ENCODE measurements around the gene LIPH. TPM values are rescaled to one million over a fixed set of nuclear protein-coding genes. Genes with fewer than 3 reads are reported as not detected.
A peak's percentile ranks its signal among the peaks of the same experiment; 100 is the strongest.
"Not testable (repeated sequence)": the region's sequence is repeated elsewhere in the genome, so short reads cannot be mapped to it uniquely, and the experiment has no call there.

Gene LIPH
- total RNA-seq, 2 experiments from 2014 or later = not detected

- intact Hi-C loops (cut with micrococcal nuclease) = no loop called here
- no peak overlapping the region for H3K4me3 Mint-ChIP-seq
- CTCF ChIA-PET = interaction anchor here (1.9 kb wide), 1 partner anchor 13 kb away, joined by 8 read pairs; no protein-coding TSS in a partner anchor
- H3K4me1 Mint-ChIP-seq (ENCODE audit: low read depth) = peaks cover 2% of the 10 kb centered on the region
- DNase-seq = no peak
- H3K9me3 Mint-ChIP-seq = peaks cover 13% of the 10 kb centered on the region
- H3K27ac Mint-ChIP-seq = no peak overlapping the region
- no peaks in the 10 kb centered on the region for H3K27me3 Mint-ChIP-seq (ENCODE audit: low read depth)
- H3K36me3 Mint-ChIP-seq (ENCODE audit: low read depth) = no peaks in the 10 kb centered on the region
These were observed 19.8 kb upstream of the LIPH start for GRCh38 chr3:185572183-185572582.

DNA sequence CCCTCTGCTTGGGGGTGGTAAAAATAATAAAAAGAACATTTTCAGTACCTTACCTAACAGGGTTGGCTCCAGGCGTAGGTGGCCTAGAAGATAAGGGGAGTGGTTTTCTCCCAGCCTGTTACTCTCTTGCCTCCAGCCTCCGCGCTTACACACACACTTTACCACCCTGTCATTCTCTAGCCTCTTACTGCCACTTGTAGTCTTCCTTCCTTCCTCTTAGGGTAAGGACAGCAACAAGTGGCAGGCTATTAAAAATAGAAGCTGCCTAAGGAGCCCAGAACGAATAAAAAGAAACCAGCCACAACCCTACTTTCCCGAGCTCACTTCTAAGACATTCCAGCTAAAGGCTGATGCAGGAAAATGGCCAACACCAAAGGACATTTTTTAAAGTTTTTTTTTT, 9.6 kb upstream of the LIPH start:
- H3K27ac Mint-ChIP-seq = no peak overlapping the region
- H3K4me3 Mint-ChIP-seq = no peak overlapping the region

GRCh38 chr3:185561374-185561943, 9.1 kb upstream of the LIPH start:
- intact Hi-C loops (cut with micrococcal nuclease) = no loop called here
- Mint-ChIP-seq H3K9me3 (no peaks in the 10 kb centered on the region), H3K4me3 (no peak overlapping the region)

More for the DNA sequence above, 9.6 kb upstream of the LIPH start:
- intact Hi-C loops (cut with micrococcal nuclease) = no loop called here
- CTCF ChIA-PET = interaction anchor here (0.7 to 1.3 kb wide), 3 partner anchors 10 to 174 kb away, joined by 3 read pairs; no protein-coding TSS in a partner anchor
- no peak for DNase-seq
- Mint-ChIP-seq H3K9me3 (no peaks in the 10 kb centered on the region), H3K4me1 (ENCODE audit: low read depth) (peaks cover 13% of the 10 kb centered on the region), H3K27me3 (ENCODE audit: low read depth) (peaks cover 2% of the 10 kb centered on the region), H3K36me3 (ENCODE audit: low read depth) (no peaks in the 10 kb centered on the region)

DNA sequence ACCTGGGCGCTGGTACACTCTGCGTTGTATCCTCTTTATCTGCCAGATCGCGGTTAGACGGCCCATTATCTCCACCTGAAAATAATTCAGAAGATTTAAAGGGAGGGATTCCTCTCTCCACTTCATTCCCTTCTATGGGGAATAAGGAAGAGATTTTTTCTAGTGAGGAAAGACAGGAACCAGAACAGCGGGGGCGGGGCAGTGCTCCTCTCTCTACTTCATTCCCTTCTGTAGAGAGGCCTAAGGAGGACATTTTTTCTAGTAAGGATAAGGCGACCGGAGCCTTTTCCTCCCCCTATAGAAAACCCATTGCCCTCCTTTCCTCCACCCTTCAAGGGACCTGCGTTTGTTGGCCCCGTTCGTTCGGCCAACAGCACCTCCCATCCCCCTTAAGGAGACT, 8.3 kb upstream of the LIPH start:
- Mint-ChIP-seq H3K36me3 (ENCODE audit: low read depth) (no peaks in the 10 kb centered on the region), H3K4me3 (no peak overlapping the region), H3K4me1 (ENCODE audit: low read depth) (peaks cover 13% of the 10 kb centered on the region), H3K27me3 (ENCODE audit: low read depth) (peaks cover 2% of the 10 kb centered on the region), H3K9me3 (no peaks in the 10 kb centered on the region), H3K27ac (no peak overlapping the region)
- intact Hi-C loops (cut with micrococcal nuclease) = no loop called here
- CTCF ChIA-PET = interaction anchor here (0.6 to 2.4 kb wide), 4 partner anchors 26 to 77 kb away, joined by 3 to 10 read pairs (median 6); partner anchors contain the start of gene SENP2
- DNase-seq = no peak

More at GRCh38 chr3:185561374-185561943, 9.1 kb upstream of the LIPH start:
- Mint-ChIP-seq H3K27me3 (ENCODE audit: low read depth) (peaks cover 2% of the 10 kb centered on the region), H3K36me3 (ENCODE audit: low read depth) (no peaks in the 10 kb centered on the region), H3K27ac (peak overlapping the region; percentile 56), H3K4me1 (ENCODE audit: low read depth) (peaks cover 13% of the 10 kb centered on the region)
- CTCF ChIA-PET = interaction anchor here (0.7 to 1.3 kb wide), 3 partner anchors 10 to 174 kb away, joined by 3 read pairs; no protein-coding TSS in a partner anchor
- DNase-seq = peak; percentile 23

GRCh38 chr3:185559706-185560090, 7.3 kb upstream of the LIPH start:
- intact Hi-C loops (cut with micrococcal nuclease) = loop anchor here (1.0 kb wide), 3 partner anchors 61 to 205 kb away; no protein-coding TSS in a partner anchor
- DNase-seq = no peak
- peaks cover 2% of the 10 kb centered on the region for H3K27me3 Mint-ChIP-seq (ENCODE audit: low read depth)
- no peak overlapping the region for H3K4me3 Mint-ChIP-seq
- no peaks in the 10 kb centered on the region for H3K36me3 Mint-ChIP-seq (ENCODE audit: low read depth)
- no peak overlapping the region for H3K27ac Mint-ChIP-seq
- peaks cover 13% of the 10 kb centered on the region for H3K4me1 Mint-ChIP-seq (ENCODE audit: low read depth)
- H3K9me3 Mint-ChIP-seq = no peaks in the 10 kb centered on the region
- CTCF ChIA-PET = interaction anchor here (0.5 to 2.5 kb wide), 17 partner anchors 13 to 206 kb away, joined by 3 to 12 read pairs (median 4); partner anchors contain the start of gene SENP2

- H3K27me3 Mint-ChIP-seq (ENCODE audit: low read depth) = peaks cover 2% of the 10 kb centered on the region
- H3K4me3 Mint-ChIP-seq = no peak overlapping the region
- H3K9me3 Mint-ChIP-seq = no peaks in the 10 kb centered on the region
- no peak overlapping the region for H3K27ac Mint-ChIP-seq
- CTCF ChIA-PET = interaction anchor here (0.6 to 2.5 kb wide), 15 partner anchors 14 to 195 kb away, joined by 3 to 12 read pairs (median 4); partner anchors contain the start of gene SENP2
- intact Hi-C loops (cut with micrococcal nuclease) = no loop called here
- no peak for DNase-seq
- H3K4me1 Mint-ChIP-seq (ENCODE audit: low read depth) = peaks cover 13% of the 10 kb centered on the region
- no peaks in the 10 kb centered on the region for H3K36me3 Mint-ChIP-seq (ENCODE audit: low read depth)
These were observed 6.0 kb upstream of the LIPH start for GRCh38 chr3:185558395-185558794.

- H3K4me1 Mint-ChIP-seq (ENCODE audit: low read depth) = peaks cover 17% of the 10 kb centered on the region
- H3K4me3 Mint-ChIP-seq; H3K27ac Mint-ChIP-seq; H3K27me3 Mint-ChIP-seq (ENCODE audit: low read depth); H3K36me3 Mint-ChIP-seq (ENCODE audit: low read depth); H3K9me3 Mint-ChIP-seq; intact Hi-C loops (cut with micrococcal nuclease); DNase-seq: not testable (repeated sequence)
- CTCF ChIA-PET = interaction anchor here (0.7 to 2.0 kb wide), 2 partner anchors 18 to 64 kb away, joined by 4 to 5 read pairs; no protein-coding TSS in a partner anchor
These were observed 4.3 kb upstream of the LIPH start for GRCh38 chr3:185556640-185557039.

DNA sequence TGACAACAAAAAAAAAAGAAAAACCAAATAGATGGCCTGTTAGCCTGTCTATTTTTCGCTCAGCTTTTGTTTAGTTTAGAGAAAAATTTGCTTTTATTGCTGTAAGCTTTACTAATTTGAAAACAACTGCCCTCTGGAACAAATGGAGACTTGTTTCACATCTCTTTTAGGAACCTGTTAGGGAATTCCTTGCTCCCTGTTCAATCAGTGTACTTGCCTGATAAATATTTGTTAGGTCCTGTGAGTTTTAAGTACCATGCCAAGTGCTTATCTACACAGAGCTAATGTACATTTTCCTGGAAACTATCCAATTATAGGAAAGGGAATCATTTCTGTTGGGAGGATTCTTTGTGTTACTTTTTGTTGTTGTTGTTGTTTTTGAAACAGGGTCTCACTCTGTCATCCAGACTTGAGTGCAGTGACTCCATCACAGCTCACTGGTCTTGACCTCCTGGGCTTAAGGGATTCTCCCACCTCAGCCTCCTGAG, 3.5 kb upstream of the LIPH start:
- CTCF ChIA-PET = interaction anchor here (0.6 to 2.0 kb wide), 3 partner anchors 19 to 201 kb away, joined by 3 to 5 read pairs (median 3); no protein-coding TSS in a partner anchor
- H3K4me1 Mint-ChIP-seq (ENCODE audit: low read depth) = peaks cover 14% of the 10 kb centered on the region
- DNase-seq = no peak
- intact Hi-C loops (cut with micrococcal nuclease) = no loop called here
- no peaks in the 10 kb centered on the region for H3K36me3 Mint-ChIP-seq (ENCODE audit: low read depth)
- no peak overlapping the region for H3K27ac Mint-ChIP-seq
- H3K9me3 Mint-ChIP-seq = no peaks in the 10 kb centered on the region
- H3K27me3 Mint-ChIP-seq (ENCODE audit: low read depth) = no peaks in the 10 kb centered on the region
- no peak overlapping the region for H3K4me3 Mint-ChIP-seq

DNA sequence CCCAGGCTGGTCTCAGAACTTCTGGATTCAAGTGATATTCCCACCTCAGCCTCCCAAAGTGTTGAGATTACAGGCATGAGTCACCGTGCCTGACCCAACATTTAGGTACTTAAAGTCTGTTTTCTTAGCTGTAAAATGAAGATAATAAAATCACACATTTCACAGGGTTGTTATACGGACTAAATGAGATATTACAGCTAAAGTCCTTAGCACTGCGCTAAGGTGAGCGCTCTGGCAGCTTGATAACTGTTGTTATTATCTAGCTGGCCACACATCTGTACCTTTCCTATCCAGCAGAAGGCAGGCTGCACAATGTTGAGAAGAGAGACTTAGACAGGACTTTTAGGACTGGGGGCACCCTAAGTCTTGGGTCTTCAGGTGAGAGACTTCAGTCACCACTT, 2.7 kb upstream of the LIPH start:
- intact Hi-C loops (cut with micrococcal nuclease) = no loop called here
- no peak for DNase-seq
- Mint-ChIP-seq H3K4me1 (ENCODE audit: low read depth) (peaks cover 14% of the 10 kb centered on the region), H3K9me3 (no peaks in the 10 kb centered on the region), H3K27me3 (ENCODE audit: low read depth) (no peaks in the 10 kb centered on the region), H3K4me3 (no peak overlapping the region), H3K36me3 (ENCODE audit: low read depth) (no peaks in the 10 kb centered on the region), H3K27ac (no peak overlapping the region)
- CTCF ChIA-PET = interaction anchor here (0.7 to 2.0 kb wide), 3 partner anchors 20 to 200 kb away, joined by 3 to 5 read pairs (median 3); no protein-coding TSS in a partner anchor

DNA sequence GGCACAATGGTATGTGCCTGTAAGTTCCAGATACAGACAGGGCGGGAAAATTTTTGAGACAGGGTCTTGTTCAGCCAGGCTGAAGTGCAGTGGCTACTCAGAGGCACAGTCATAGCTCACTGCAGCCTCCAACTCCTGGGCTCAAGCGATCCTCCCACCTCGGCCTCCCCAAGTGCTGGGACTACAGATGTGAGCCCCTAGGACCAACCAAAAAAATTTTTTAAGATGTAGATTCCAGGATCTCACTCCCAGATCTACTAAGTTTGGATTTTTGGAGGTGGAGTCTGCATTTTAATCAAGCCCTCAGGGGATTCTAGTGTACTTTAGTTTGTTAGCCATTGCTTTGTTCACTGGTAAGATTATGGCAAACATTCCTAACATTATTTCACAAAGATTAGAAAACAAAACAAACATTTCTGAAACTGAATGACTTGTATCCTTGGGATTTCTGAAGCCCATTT, 2.7 kb downstream of the LIPH start:
- intact Hi-C loops (cut with micrococcal nuclease) = no loop called here
- Mint-ChIP-seq H3K9me3 (no peaks in the 10 kb centered on the region), H3K36me3 (ENCODE audit: low read depth) (no peaks in the 10 kb centered on the region), H3K27me3 (ENCODE audit: low read depth) (no peaks in the 10 kb centered on the region), H3K4me3 (no peak overlapping the region), H3K4me1 (ENCODE audit: low read depth) (peaks cover 15% of the 10 kb centered on the region), H3K27ac (no peak overlapping the region)
- no peak for DNase-seq
- CTCF ChIA-PET = no interaction called here

- no peaks in the 10 kb centered on the region for H3K36me3 Mint-ChIP-seq (ENCODE audit: low read depth)
- DNase-seq = no peak
- no peaks in the 10 kb centered on the region for H3K9me3 Mint-ChIP-seq
- H3K27me3 Mint-ChIP-seq (ENCODE audit: low read depth) = no peaks in the 10 kb centered on the region
- H3K27ac Mint-ChIP-seq = no peak overlapping the region
- intact Hi-C loops (cut with micrococcal nuclease) = no loop called here
- CTCF ChIA-PET = no interaction called here
- H3K4me3 Mint-ChIP-seq = no peak overlapping the region
- H3K4me1 Mint-ChIP-seq (ENCODE audit: low read depth) = peaks cover 15% of the 10 kb centered on the region
These were observed 3.3 kb downstream of the LIPH start for GRCh38 chr3:185549122-185549521.

- intact Hi-C loops (cut with micrococcal nuclease) = no loop called here
- no peak for DNase-seq
- Mint-ChIP-seq H3K4me3 (no peak overlapping the region), H3K9me3 (no peaks in the 10 kb centered on the region), H3K27me3 (ENCODE audit: low read depth) (no peaks in the 10 kb centered on the region), H3K36me3 (ENCODE audit: low read depth) (peaks cover 2% of the 10 kb centered on the region), H3K4me1 (ENCODE audit: low read depth) (peaks cover 13% of the 10 kb centered on the region), H3K27ac (no peak overlapping the region)
- CTCF ChIA-PET = no interaction called here
These were observed 11.7 kb downstream of the LIPH start for GRCh38 chr3:185540695-185541094.

All from activated naive CD4-positive, alpha-beta T cell treated with anti-CD3 and anti-CD28 coated beads for 36 hours (primary cell).